IPS-18c (cell line): ENCODE data around the gene APBB3.
"Not testable (repeated sequence)": the region's sequence is repeated elsewhere in the genome, so short reads cannot be mapped to it uniquely, and the experiment has no call there.

Source experiments
- H3K4me3 ChIP-seq: 2 replicates; pipeline ENCODE4 v1.7.0; 2013; ENCODE audit warnings: low read depth, mild to moderate bottlenecking, low read length, moderate library complexity; ENCODE audit not compliant: insufficient read depth
- H3K9me3 ChIP-seq: one replicate; pipeline ENCODE4 v1.6.1; 2013; ENCODE audit warnings: mild to moderate bottlenecking, low read length, moderate library complexity; ENCODE audit not compliant: control insufficient read depth, insufficient read depth

The APBB3 gene, protein sequence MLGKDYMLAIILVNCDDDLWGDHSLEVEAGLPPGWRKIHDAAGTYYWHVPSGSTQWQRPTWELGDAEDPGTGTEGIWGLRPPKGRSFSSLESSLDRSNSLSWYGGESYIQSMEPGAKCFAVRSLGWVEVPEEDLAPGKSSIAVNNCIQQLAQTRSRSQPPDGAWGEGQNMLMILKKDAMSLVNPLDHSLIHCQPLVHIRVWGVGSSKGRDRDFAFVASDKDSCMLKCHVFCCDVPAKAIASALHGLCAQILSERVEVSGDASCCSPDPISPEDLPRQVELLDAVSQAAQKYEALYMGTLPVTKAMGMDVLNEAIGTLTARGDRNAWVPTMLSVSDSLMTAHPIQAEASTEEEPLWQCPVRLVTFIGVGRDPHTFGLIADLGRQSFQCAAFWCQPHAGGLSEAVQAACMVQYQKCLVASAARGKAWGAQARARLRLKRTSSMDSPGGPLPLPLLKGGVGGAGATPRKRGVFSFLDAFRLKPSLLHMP

DNA sequence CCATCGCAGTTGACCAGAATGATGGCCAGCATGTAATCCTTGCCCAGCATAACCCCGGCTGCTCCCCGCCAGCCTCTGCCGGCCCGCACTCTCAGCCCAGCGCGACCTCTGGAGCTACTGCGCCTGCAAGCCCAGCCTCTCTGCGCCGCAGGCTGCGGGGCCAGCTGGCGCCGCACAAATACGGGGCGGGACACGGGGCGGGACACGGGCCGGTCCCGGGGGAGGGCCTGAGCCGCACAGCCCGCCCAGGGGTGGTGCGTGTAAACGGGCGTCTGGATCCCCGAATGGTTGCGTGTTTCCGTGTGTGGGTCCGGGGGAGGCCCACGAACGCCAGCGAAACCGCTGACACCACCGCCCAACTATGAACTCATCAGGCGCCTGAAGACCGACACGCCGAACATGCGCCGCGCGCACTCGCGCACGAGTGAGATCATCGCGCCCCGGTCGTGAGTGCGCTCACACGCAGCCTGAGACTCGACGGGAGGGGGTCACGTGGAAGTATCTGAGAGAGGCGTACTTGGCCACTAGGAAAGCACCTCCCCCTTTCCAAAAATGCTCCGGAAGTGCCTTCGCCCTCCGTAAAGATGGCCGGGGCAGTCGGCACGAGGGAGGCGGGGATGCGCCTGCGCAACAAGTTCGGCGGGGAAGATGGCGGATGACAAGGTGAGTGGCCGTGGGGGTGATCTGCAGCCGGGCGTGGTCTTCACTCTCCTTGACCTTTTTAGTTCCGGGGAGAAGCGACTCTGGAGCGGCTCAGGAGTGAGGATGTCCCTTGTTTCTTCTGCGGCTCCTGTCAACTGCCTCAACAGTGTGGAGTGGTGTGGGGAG, at the start of gene APBB3, which contains the start of gene SLC35A4:
TSS of gene APBB3 (minus strand) at position 403 of the 828 bp plus-strand sequence. CDS start at position 50, 353 bp downstream.
TSS of gene SLC35A4 (plus strand) at position 633 of the 828 bp plus-strand sequence. CDS start 2,342 bp downstream, outside the sequence.
- Histone ChIP-seq H3K9me3 (no peaks in the 10 kb centered on the region), H3K4me3 (peak within 1 kb of the TSS; percentile 89)

DNA sequence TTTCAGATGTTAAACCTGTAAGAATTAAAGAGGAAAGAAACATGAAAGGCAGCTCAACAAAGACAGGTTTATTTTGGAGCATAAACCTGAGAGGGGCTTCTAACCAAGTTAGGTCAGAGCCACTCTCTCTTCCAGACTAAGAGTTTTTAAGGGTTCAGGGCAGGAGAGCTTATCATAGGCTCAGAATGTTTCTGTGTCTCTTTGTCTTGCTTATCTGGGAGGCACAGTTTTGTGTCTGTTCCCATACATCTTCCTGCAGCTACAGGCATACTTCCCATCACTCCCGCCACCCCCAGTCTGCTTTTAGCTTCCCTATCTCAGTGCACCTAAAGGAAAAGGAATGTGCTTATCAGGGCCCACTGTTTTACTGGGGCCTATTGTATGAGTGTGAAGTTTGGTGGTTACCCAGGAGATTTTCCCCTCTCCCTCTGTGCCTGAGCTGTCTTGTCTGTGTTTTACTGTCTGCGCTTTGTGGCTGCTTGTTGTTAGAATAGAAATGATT, 46.7 kb upstream of the APBB3 start:
- no peak overlapping the region for H3K4me3 ChIP-seq
- H3K9me3 ChIP-seq = no peaks in the 10 kb centered on the region

DNA sequence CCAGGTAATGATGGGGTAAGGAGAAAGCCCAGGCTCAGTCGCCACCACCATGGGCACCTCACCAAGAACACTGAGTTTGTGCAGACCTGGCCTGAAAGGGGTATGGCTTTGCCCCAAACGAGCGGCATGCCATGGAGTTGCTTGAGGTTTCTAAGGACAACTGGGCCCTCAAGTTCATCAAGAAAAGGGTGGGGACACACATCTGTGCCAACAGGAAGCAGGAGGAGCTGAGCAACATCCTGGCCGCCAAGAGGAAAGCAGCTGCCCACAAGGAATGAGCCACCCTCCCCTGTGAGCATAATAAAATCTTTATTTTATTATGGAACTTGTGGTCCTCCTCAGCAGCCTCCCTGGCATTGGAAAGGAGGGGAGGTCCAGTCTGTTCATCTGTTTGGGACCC, 44.7 kb upstream of the APBB3 start:
- no peak overlapping the region for H3K4me3 ChIP-seq
- no peaks in the 10 kb centered on the region for H3K9me3 ChIP-seq

DNA sequence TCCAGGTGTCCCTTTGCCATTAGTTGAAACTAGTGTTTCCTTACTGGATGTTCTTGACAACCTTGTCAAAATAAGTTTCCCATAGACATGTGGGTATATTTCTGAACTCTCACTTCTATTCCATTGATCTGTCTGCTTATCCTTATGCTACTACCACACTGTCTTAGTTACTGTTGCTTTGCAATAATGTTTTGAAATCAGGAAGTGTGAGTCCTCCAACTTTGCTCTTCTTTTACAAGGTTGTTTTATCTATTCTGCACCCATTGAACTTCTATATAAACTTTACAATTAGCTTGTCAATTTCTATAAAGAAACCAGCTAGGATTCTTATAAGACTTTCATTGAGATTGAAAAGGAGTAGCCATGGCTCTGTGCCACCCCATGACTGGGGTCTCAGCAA, 44.3 kb upstream of the APBB3 start:
- no peak overlapping the region for H3K4me3 ChIP-seq
- H3K9me3 ChIP-seq = no peaks in the 10 kb centered on the region

DNA sequence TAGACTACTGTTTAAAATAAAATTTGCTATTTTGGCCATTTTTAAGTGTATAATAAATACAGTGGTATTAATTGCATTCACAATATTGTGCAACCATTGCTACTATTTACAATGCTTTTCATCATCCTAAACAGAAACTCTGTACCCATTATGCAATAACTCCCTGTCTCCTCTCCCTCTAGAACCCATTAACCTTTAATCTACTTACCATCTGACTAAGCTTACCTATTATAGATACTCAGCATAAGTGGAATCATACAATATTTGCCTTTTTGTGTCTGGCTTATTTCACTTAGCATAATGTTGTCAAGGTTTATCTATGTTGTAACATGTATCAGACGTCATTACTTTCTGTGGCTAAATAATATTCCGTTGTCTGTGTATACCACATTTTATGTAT, 42.6 kb upstream of the APBB3 start:
- Histone ChIP-seq H3K4me3 (no peak overlapping the region), H3K9me3 (no peaks in the 10 kb centered on the region)

DNA sequence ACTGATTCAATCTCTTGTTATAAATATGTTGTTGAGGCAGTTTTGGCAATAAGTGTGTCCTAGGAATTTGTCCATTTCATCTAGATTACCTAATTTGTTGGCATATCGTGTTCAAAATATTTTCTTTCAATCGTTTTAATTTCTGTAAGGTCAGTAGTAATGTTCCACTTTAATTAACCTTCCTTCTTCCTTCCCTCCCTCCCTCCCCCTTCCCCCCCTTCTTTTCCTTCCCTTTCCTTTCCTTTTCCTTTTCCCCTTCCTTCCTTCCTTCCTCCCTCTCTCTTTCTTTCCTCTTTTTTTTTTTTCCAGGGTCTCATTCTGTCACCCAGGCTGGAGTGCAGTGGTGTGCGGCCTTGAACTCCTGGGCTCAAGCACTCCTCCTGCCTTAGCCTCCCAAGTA, 41.5 kb upstream of the APBB3 start:
- H3K4me3 ChIP-seq = no peak overlapping the region
- no peaks in the 10 kb centered on the region for H3K9me3 ChIP-seq

DNA sequence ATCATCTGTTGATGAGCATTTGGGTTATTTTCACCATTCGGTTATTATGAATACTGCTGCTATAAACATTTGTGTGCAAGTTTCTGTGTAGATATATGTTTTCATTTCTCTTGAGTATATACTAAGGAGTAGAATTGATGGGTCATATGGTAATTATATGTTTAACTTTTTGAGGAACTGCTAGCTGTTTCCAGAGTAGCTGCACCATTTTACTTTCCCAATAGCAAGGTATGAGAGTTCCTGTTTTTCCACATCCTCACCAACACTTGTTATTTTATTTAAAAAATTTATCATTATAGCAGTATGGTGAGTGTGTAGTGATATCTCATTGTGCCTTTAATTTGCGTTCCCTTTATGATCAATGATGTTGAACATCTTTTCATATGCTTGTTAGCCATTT, 39.3 kb upstream of the APBB3 start:
- no peaks in the 10 kb centered on the region for H3K9me3 ChIP-seq
- H3K4me3 ChIP-seq = no peak overlapping the region

DNA sequence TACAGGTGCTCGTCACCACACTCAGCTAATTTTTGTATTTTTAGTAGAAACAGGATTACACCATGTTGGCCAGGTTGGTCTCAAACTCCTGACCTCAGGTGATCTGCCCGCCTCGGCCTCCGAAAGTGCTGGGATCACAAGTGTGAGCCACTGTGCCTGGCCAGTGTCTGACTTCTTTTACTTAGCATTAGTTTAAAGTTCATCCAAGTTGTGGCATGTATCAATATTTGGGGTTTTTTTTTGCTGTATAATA, 39.0 kb upstream of the APBB3 start:
- not testable (repeated sequence) for H3K4me3 ChIP-seq, H3K9me3 ChIP-seq

DNA sequence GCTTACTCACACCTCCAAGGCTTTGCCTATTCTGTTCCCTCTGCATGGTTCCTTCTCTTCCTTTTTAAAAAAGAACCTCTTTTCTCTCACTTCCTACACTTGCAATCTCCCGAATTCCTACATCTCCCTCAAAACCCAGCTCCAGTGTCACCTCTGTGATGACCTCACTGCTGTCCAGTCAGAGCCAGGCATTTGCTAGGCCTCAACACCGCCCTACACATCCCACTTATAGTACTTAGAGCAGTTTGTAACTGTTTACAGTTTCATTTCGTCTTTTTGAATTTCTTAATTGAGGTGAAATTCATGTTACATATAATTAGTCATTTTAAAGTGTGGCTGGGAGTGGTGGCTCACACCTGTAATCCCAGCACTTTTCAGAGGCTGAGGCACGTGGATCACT, 37.7 kb upstream of the APBB3 start:
- Histone ChIP-seq H3K4me3 (no peak overlapping the region), H3K9me3 (no peaks in the 10 kb centered on the region)

DNA sequence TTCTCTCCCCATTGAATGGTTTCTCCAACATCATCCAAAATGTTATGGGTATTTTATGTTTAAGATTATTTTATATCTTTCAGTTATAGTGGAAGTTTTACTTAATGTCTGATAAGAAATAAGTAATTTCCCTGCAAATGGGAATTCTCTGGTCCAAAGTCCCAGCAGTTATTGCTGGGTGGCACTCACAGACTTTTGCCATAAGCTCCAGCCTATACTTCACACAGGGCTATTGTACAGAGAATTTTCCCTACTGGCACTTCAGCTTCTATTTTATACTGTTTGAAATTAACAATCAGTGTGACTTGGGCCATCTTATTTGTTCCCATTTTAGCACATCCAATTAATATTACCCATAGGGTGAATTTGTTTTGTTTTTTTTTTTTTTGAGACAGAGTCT, 35.7 kb upstream of the APBB3 start:
- Histone ChIP-seq H3K9me3 (no peaks in the 10 kb centered on the region), H3K4me3 (no peak overlapping the region)

DNA sequence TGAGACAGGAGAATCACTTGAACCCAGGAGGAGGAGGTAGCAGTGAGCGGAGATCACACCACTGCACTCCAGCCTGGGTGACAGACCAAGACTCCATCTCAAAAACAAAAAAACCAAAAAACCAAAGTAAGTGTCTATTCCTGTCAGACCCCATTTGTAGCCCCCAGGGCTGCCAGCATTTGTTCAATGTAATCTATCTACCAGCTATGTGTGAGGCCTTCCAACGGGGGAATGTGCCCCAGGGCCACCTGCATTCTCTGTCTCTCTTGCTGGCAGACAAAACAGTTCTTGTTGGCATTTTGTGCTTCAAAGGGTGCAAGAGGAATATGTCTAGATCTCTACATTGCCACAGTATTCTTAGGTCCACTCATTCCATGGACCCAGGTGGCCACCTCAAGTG, 34.4 kb upstream of the APBB3 start:
- no peak overlapping the region for H3K4me3 ChIP-seq
- H3K9me3 ChIP-seq = no peaks in the 10 kb centered on the region

DNA sequence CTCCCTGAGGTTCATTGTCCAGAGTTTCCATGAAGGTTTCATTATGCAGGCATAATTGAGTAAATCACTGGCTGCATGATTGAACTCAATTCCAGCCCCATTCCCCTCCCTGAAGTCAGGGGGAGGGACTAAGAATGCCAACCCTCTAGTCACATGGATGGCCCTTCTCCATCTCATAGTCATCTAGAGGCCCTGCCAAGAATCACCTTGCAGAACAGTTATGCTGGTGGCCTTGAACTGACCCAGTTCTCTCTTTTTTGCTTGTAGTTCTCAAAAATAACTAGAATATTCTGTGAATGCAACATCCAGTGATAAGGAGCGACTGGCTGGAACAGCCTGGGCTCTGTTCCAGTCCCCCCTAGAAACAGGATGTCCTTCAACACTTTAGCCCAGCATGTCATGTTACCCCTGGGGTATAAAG, 31.9 kb upstream of the APBB3 start:
- H3K4me3 ChIP-seq = no peak overlapping the region
- H3K9me3 ChIP-seq = no peaks in the 10 kb centered on the region

DNA sequence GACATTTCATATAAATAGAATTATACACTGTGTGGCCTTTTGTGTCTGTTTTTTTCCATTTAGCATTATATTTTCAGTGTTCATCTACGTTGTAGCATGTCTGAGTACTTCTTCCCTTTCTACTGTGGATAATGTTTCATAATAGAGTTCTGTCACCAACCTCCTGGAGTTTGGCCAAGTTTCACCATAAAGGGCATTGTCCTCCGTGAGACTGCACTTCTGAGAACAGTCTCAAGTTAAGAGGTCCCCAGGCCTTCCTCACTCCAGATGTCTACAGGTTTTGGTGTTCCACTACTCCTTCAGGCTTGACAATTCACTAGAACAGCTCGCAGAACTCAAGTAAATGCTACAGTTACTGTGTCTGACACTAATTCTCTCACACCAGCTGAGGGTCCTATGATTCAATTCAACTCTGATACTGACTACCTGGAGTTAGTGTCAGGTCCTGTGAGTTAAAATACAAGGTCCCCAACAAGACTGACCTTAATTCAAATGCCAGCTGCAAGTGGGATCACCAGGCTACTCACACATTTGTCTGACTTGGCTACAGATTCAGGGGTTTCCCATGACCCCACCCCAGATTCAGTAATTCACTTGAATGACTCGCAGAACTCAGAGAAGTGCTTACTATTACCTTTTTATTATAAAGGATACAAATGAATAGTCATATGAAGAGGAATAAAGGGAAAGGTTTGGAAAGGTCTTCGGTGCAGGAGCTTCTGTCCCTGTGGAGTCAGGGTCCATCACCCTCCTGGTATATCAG, 31.3 kb upstream of the APBB3 start:
- H3K4me3 ChIP-seq = no peak overlapping the region

DNA sequence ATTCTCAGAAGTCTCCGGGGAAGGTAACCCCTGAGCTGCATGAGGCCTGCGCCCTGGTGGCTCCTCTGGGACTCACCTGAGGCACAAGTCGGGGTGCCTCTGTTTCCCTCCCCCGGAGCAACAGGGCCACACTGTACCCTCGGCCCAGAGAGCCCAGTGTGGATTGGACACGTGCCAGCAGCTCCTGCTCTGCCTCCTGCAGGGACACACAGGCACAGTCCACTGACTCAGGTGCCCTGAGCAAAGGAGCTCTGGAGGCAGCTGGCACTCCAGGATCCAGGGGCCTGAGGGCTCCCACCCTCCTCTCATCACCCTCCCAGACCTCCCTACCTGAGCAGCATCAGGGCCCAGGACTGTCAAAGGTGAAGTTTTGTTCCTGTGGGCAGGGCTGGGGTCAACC, 29.8 kb upstream of the APBB3 start:
- no peak overlapping the region for H3K4me3 ChIP-seq
- no peaks in the 10 kb centered on the region for H3K9me3 ChIP-seq

More for the DNA sequence above, 31.3 kb upstream of the APBB3 start:
- no peaks in the 10 kb centered on the region for H3K9me3 ChIP-seq

DNA sequence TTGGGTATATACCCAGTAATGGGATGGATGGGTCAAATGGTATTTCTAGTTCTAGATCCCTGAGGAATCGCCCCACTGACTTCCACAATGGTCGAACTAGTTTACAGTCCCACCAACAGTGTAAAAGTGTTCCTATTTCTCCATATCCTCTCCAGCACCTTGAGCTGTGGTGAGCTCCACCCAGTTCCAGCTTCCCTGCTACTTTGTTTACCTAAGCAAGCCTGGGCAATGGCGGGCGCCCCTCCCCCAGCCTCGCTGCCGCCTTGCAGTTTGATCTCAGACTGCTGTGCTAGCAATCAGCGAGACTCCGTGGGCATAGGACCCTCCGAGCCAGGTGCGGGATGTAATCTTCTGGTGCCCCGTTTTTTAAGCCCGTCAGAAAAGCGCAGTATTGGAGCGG, 28.7 kb upstream of the APBB3 start:
- not testable (repeated sequence) for H3K9me3 ChIP-seq, H3K4me3 ChIP-seq

DNA sequence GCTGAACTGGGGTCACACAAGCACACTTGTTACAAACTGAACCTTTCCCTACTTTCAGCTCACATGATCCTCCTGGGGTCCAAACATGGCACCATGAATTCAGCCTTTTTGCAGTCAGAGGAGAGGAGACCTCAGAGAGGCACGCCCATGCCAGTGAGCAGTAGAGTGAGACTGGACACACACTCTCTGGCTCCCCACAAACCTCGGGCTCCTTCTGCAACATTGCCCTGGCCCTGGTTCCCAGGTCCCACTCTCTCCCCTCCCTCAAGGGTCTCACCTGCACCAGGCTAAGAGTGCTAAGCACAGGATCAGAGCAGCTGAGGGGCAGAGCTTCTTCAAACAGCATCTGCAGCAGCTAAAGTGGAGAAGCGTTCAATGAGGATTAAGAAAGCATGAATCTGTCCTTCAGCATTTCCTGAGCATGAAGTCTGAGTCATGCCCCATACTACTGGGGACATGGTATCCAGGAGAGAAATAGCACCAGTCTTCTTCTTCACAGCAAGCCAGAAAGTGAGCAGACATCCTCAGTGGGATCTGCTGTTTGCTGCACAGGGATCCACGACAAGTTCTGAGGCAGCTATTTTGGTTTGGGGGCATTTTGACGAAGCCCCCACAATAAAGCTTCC, 27.5 kb upstream of the APBB3 start:
- Histone ChIP-seq H3K4me3 (no peak overlapping the region), H3K9me3 (no peaks in the 10 kb centered on the region)

DNA sequence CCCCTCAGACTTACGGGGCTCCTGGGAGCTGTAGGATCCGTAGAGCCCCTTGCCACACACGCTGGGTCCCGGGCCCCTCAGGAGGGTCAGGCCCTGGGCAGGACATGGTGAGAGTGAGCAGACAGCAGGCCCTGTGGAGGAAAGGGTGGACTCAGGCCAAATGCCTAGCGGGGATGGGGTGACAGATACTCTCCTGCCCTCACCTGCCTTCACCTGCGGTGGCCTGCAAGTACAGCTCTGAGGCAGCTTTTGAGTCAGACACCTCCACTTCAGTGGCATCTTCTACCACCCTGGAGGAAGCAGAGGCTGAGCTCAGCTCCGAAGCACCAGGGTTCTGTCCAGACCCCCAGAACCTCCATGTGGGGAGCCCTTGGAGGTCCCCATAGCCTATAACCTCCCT, 26.5 kb upstream of the APBB3 start:
- H3K9me3 ChIP-seq = no peaks in the 10 kb centered on the region
- H3K4me3 ChIP-seq = no peak overlapping the region
